GM23338 (cell line): ENCODE results near the gene GRM4. TPM values are rescaled to one million over a fixed set of nuclear protein-coding genes. Genes with fewer than 3 reads are reported as not detected.
"Not testable (repeated sequence)": the region's sequence is repeated elsewhere in the genome, so short reads cannot be mapped to it uniquely, and the experiment has no call there.

Experiments
- ATAC-seq: fragments of 200-7000 bp; cut with Tn5 transposase; 3 replicates; pipeline ENCODE4 v1.9.1; 2020
- DNase-seq: peaks from one replicate; pipeline ENCODE4 v3.0.0-alpha.2; 2015; ENCODE audit warnings: low spot score
- H2AFZ ChIP-seq: fragments of 200-600 bp; sonication (generic); 2 replicates; pipeline ENCODE4 v1.8.0; 2016; ENCODE audit warnings: antibody characterized with exemption, mild to moderate bottlenecking, moderate library complexity
- H3F3A ChIP-seq: fragments of 200-600 bp; sonication (generic); replicated peaks from 2 replicates; pipeline ENCODE4 v1.8.0; 2017; ENCODE audit warnings: antibody characterized with exemption, mixed run types, low read depth
- H3K27ac ChIP-seq: fragments of 200-600 bp; sonication (generic); 2 replicates; pipeline ENCODE4 v1.6.1; 2016; ENCODE audit warnings: low read depth
- H3K27me3 ChIP-seq: fragments of 200-600 bp; sonication (generic); 2 replicates; pipeline ENCODE4 v1.8.0; 2016; ENCODE audit warnings: mild to moderate bottlenecking, mixed run types, moderate library complexity; ENCODE audit not compliant: insufficient read depth
- H3K36me3 ChIP-seq: fragments of 200-600 bp; sonication (generic); 2 replicates; pipeline ENCODE4 v1.8.0; 2016; ENCODE audit warnings: mild to moderate bottlenecking; ENCODE audit not compliant: insufficient read depth
- H3K4me1 ChIP-seq: fragments of 200-600 bp; sonication (generic); 2 replicates; pipeline ENCODE4 v1.8.0; 2016; ENCODE audit warnings: mild to moderate bottlenecking, moderate library complexity; ENCODE audit not compliant: insufficient read depth
- H3K4me2 ChIP-seq: fragments of 200-600 bp; sonication (generic); 2 replicates; pipeline ENCODE4 v1.7.1; 2017; ENCODE audit warnings: mixed run types
- H3K4me3 ChIP-seq: fragments of 200-600 bp; sonication (generic); 2 replicates; pipeline ENCODE4 v1.6.1; 2016; ENCODE audit warnings: mixed run types
- H3K79me2 ChIP-seq: fragments of 200-600 bp; sonication (generic); replicated peaks from 2 replicates; pipeline ENCODE4 v1.8.0; 2017; ENCODE audit warnings: mild to moderate bottlenecking; ENCODE audit not compliant: insufficient read depth
- H3K9me2 ChIP-seq: fragments of 200-600 bp; sonication (generic); 2 replicates; pipeline ENCODE4 v1.8.0; 2017; ENCODE audit not compliant: insufficient read depth
- H4K20me1 ChIP-seq: fragments of 200-600 bp; sonication (generic); replicated peaks from 2 replicates; pipeline ENCODE4 v1.8.0; 2017; ENCODE audit warnings: mild to moderate bottlenecking; ENCODE audit not compliant: insufficient read depth
- H3K27ac Mint-ChIP-seq: 2 replicates; pipeline ENCODE4 v1.8.0; 2020; ENCODE audit warnings: inconsistent platforms, mild to moderate bottlenecking, moderate library complexity, mixed read lengths
- H3K27me3 Mint-ChIP-seq: 3 replicates; pipeline ENCODE4 v1.8.0; 2022; ENCODE audit warnings: low read depth, mild to moderate bottlenecking, moderate library complexity, mixed read lengths, inconsistent platforms; ENCODE audit not compliant: insufficient read depth, poor library complexity
- H3K36me3 Mint-ChIP-seq: 3 replicates; pipeline ENCODE4 v1.8.0; 2021; ENCODE audit warnings: low read depth, mild to moderate bottlenecking, inconsistent platforms, moderate library complexity, mixed read lengths
- H3K4me1 Mint-ChIP-seq: 3 replicates; pipeline ENCODE4 v1.8.0; 2020; ENCODE audit warnings: mild to moderate bottlenecking, inconsistent platforms, mixed read lengths
- H3K4me3 Mint-ChIP-seq: 3 replicates; pipeline ENCODE4 v1.8.0; 2021; ENCODE audit warnings: moderate library complexity, mild to moderate bottlenecking, inconsistent platforms, mixed read lengths
- H3K9me3 Mint-ChIP-seq: 3 replicates; pipeline ENCODE4 v1.8.0; 2020; ENCODE audit warnings: moderate library complexity, mild to moderate bottlenecking, inconsistent platforms, mixed read lengths
- CREB1 ChIP-seq: fragments of 250-450 bp; sonication (Bioruptor Pico); IDR thresholded peaks from 2 replicates; pipeline ENCODE4 v1.5.0; 2020; ENCODE audit warnings: low read depth, mild to moderate bottlenecking, moderate library complexity
- EZH2 ChIP-seq: fragments of 200-600 bp; sonication (generic); IDR thresholded peaks from one replicate; pipeline ENCODE4 v1.8.0; 2017; ENCODE audit warnings: antibody characterized with exemption, mild to moderate bottlenecking, low read depth; ENCODE audit not compliant: unreplicated experiment
- EZH2phosphoT487 ChIP-seq: fragments of 200-600 bp; sonication (generic); IDR thresholded peaks from one replicate; pipeline ENCODE4 v1.8.1; 2018; ENCODE audit warnings: antibody characterized with exemption; ENCODE audit not compliant: unreplicated experiment
- JUNB ChIP-seq: IDR thresholded peaks from one replicate; pipeline ENCODE4 v1.6.1; 2016; ENCODE audit warnings: antibody characterized with exemption; ENCODE audit not compliant: unreplicated experiment
- NANOG ChIP-seq: IDR thresholded peaks from 2 replicates; pipeline ENCODE4 v1.6.1; 2016; ENCODE audit warnings: antibody characterized with exemption, borderline replicate concordance
- POLR2AphosphoS5 ChIP-seq: IDR thresholded peaks from 2 replicates; pipeline ENCODE4 v1.6.1; 2016; ENCODE audit warnings: antibody characterized with exemption, low read depth
- STAT1 ChIP-seq: IDR thresholded peaks from one replicate; pipeline ENCODE4 v1.6.1; 2016; ENCODE audit warnings: antibody characterized with exemption; ENCODE audit not compliant: unreplicated experiment
- ZNF114 ChIP-seq: fragments of 250-450 bp; sonication (Bioruptor Pico); IDR thresholded peaks from 2 replicates; pipeline ENCODE4 v1.5.0; 2020; ENCODE audit warnings: mild to moderate bottlenecking, moderate library complexity
- ZNF331 ChIP-seq: fragments of 250-450 bp; sonication (Bioruptor Pico); IDR thresholded peaks from 2 replicates; pipeline ENCODE4 v1.5.0; 2020; ENCODE audit warnings: low read depth, mild to moderate bottlenecking, moderate library complexity
- polyA plus RNA-seq: library from polyadenylated mRNA; unstranded; fragments of >200 nt; fragmentation: Nextera tagmentation; extraction: Ambion mirVana; gene quantifications from 2 replicates; pipeline ENCODE4 v1.2.1, GENCODE V29; 2016
- total RNA-seq: library from RNA; depleted of rRNA; stranded (reverse); fragments of >200 nt; shearing (Covaris generic); gene quantifications from 2 replicates; pipeline ENCODE4 v1.2.3, GENCODE V29; 2014
- TF ChIP-seq, protein P1 (sequence below), 2 experiments: fragments of 200-600 bp in 1 of 2; sonication (generic) in 1 of 2; conservative IDR thresholded peaks; 2 replicates each; pipeline versions ENCODE4 v1.5.1 to v1.6.1; 2016 to 2017; ENCODE audit warnings: antibody characterized with exemption in 2 of 2, low read depth in 2 of 2, mild to moderate bottlenecking in 2 of 2, moderate library complexity in 1 of 2
- TF ChIP-seq, protein P2 (sequence below): IDR thresholded peaks from 2 replicates; pipeline ENCODE4 v1.6.1; 2016; ENCODE audit warnings: antibody characterized with exemption
- TF ChIP-seq, protein P3 (sequence below): IDR thresholded peaks from one replicate; pipeline ENCODE4 v1.6.1; 2018; ENCODE audit warnings: antibody characterized with exemption; ENCODE audit not compliant: unreplicated experiment

GRM4 gene
- total and polyA plus RNA-seq, 2 experiments from 2014 or later = 7.0 to 30.6 TPM

DNA sequence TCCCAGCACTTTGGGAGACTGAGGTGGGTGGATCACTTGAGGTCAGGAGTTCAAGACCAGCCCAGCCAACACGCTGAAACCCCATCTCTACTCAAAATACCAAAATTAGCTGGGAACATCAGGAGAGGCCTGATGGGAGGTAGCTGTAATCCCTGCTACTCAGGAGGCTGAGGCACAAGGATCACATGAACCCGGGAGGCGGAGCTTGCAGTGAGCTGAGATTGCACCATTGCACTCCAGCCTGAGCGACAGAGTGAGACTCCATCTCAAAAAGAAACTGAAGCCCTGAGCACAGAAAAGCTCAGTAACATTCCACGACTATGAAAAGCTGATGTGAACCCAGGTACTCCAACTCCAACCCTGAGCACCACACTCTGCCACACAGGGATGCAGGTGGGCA, 103.9 kb downstream of the GRM4 start:
- not testable (repeated sequence) for H3K4me1 ChIP-seq, H3K4me3 Mint-ChIP-seq, H3K79me2 ChIP-seq, H3K36me3 Mint-ChIP-seq, H3K9me2 ChIP-seq, H4K20me1 ChIP-seq, H3K4me1 Mint-ChIP-seq, ATAC-seq, H3K9me3 Mint-ChIP-seq, DNase-seq, H3K4me2 ChIP-seq, H2AFZ ChIP-seq, H3K4me3 ChIP-seq, H3K36me3 ChIP-seq, H3K27me3 ChIP-seq, H3K27ac Mint-ChIP-seq, H3K27me3 Mint-ChIP-seq, H3K27ac ChIP-seq
- H3F3A ChIP-seq = peaks cover 13% of the 10 kb centered on the region

DNA sequence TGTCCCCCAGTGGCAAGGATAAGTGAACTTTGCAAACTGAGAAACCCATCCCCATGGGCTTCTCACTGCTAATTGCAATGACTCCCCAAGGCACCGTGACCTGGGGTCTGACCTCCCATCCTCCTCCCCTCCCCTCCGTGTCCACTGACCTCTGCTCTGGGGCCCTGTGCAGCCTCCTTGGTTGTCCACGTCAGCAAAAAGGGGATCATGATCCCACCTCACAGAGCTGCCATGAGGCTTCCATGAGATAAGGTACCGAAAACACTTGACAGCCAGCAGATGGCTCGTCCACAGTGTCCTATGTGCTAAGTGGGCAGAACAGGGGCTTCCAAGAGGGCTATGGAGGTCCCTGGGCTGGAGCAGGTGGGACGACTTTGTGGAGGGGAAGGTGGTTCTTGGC, 104.5 kb downstream of the GRM4 start:
- Histone ChIP-seq H3K27me3 (no peaks in the 10 kb centered on the region), H3K79me2 (no peaks in the 10 kb centered on the region), H3K36me3 (no peaks in the 10 kb centered on the region), H3F3A (peaks cover 13% of the 10 kb centered on the region), H3K27ac (no peak overlapping the region), H3K4me2 (no peak overlapping the region), H3K9me2 (no peaks in the 10 kb centered on the region), H3K4me3 (no peak overlapping the region), H3K4me1 (0 out of 2 replicates have a peak, but pooled peaks cover 3% of the 10 kb centered on the region), H4K20me1 (no peaks in the 10 kb centered on the region), H2AFZ (no peak overlapping the region)
- H3K36me3 Mint-ChIP-seq = no peaks in the 10 kb centered on the region
- peaks cover 9% of the 10 kb centered on the region for H3K27me3 Mint-ChIP-seq
- H3K4me3 Mint-ChIP-seq = no peak overlapping the region
- no peaks in the 10 kb centered on the region; the same call in 1 of the 3 replicates for H3K9me3 Mint-ChIP-seq
- DNase-seq = no peak
- no peak overlapping the region for H3K27ac Mint-ChIP-seq
- no peak for ATAC-seq
- peaks cover 9% of the 10 kb centered on the region for H3K4me1 Mint-ChIP-seq
- TF ChIP-seq ZNF331 (CRISPR knock-in tag) = no peak
- TF ChIP-seq STAT1 = no peak
- TF ChIP-seq, protein P1, sequence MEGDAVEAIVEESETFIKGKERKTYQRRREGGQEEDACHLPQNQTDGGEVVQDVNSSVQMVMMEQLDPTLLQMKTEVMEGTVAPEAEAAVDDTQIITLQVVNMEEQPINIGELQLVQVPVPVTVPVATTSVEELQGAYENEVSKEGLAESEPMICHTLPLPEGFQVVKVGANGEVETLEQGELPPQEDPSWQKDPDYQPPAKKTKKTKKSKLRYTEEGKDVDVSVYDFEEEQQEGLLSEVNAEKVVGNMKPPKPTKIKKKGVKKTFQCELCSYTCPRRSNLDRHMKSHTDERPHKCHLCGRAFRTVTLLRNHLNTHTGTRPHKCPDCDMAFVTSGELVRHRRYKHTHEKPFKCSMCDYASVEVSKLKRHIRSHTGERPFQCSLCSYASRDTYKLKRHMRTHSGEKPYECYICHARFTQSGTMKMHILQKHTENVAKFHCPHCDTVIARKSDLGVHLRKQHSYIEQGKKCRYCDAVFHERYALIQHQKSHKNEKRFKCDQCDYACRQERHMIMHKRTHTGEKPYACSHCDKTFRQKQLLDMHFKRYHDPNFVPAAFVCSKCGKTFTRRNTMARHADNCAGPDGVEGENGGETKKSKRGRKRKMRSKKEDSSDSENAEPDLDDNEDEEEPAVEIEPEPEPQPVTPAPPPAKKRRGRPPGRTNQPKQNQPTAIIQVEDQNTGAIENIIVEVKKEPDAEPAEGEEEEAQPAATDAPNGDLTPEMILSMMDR (conservative IDR thresholded peaks at IDR 0.05; ENCODE audit: low read depth in 2 of 2) = no peak
- TF ChIP-seq POLR2AphosphoS5 = no peak
- no peak for TF ChIP-seq EZH2
- TF ChIP-seq CREB1 (CRISPR knock-in tag) = no peak
- no peak for TF ChIP-seq JUNB
- TF ChIP-seq, protein P2, sequence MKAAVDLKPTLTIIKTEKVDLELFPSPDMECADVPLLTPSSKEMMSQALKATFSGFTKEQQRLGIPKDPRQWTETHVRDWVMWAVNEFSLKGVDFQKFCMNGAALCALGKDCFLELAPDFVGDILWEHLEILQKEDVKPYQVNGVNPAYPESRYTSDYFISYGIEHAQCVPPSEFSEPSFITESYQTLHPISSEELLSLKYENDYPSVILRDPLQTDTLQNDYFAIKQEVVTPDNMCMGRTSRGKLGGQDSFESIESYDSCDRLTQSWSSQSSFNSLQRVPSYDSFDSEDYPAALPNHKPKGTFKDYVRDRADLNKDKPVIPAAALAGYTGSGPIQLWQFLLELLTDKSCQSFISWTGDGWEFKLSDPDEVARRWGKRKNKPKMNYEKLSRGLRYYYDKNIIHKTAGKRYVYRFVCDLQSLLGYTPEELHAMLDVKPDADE = no peak
- TF ChIP-seq ZNF114 (CRISPR knock-in tag) = no peak
- TF ChIP-seq, protein P3, sequence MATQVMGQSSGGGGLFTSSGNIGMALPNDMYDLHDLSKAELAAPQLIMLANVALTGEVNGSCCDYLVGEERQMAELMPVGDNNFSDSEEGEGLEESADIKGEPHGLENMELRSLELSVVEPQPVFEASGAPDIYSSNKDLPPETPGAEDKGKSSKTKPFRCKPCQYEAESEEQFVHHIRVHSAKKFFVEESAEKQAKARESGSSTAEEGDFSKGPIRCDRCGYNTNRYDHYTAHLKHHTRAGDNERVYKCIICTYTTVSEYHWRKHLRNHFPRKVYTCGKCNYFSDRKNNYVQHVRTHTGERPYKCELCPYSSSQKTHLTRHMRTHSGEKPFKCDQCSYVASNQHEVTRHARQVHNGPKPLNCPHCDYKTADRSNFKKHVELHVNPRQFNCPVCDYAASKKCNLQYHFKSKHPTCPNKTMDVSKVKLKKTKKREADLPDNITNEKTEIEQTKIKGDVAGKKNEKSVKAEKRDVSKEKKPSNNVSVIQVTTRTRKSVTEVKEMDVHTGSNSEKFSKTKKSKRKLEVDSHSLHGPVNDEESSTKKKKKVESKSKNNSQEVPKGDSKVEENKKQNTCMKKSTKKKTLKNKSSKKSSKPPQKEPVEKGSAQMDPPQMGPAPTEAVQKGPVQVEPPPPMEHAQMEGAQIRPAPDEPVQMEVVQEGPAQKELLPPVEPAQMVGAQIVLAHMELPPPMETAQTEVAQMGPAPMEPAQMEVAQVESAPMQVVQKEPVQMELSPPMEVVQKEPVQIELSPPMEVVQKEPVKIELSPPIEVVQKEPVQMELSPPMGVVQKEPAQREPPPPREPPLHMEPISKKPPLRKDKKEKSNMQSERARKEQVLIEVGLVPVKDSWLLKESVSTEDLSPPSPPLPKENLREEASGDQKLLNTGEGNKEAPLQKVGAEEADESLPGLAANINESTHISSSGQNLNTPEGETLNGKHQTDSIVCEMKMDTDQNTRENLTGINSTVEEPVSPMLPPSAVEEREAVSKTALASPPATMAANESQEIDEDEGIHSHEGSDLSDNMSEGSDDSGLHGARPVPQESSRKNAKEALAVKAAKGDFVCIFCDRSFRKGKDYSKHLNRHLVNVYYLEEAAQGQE = no peak
- TF ChIP-seq NANOG = no peak
- TF ChIP-seq EZH2phosphoT487 = no peak
